CD4-positive, alpha-beta T cell (primary cell): ENCODE measurements around the gene CYBA. TPM values are rescaled to one million over a fixed set of nuclear protein-coding genes. Genes with fewer than 3 reads are reported as not detected.

Source experiments
- ATAC-seq: fragments of 200-7000 bp; cut with Tn5 transposase; one replicate; pipeline ENCODE4 v1.10.0; 2022; ENCODE audit warnings: mild to moderate bottlenecking; ENCODE audit not compliant: poor library complexity
- CTCF ChIA-PET: fragments of 350-600 bp; sonication (Branson Sonifier 250); formaldehyde crosslinking; loops from one replicate; lab custom pipeline; 2021; ENCODE audit warnings: antibody characterized with exemption, inconsistent platforms; lab: Charles Lee
- POLR2A ChIA-PET: fragments of 350-600 bp; sonication (Branson Sonifier 250); formaldehyde crosslinking; loops from one replicate; lab custom pipeline; 2021; ENCODE audit warnings: antibody characterized with exemption, inconsistent platforms; lab: Charles Lee
- DNase-seq, 14 experiments: peaks; one replicate each; pipeline ENCODE4 v3.0.0-alpha.2; 2013 to 2020; ENCODE audit warnings: mixed read lengths in 2 of 14
- H3K27ac ChIP-seq, 2 donors: one replicate each; pipeline versions ENCODE4 v1.5.1 to v1.7.0; 2013; ENCODE audit warnings: low read length in 2 of 2, low read depth in 1 of 2, mild to moderate bottlenecking in 1 of 2
- H3K27me3 ChIP-seq, 2 experiments: 1 replicate in 1 of 2; 2 replicates in 1 of 2; pipeline versions ENCODE4 v1.6.1 to v1.7.0; 2013; ENCODE audit warnings: low read length in 2 of 2, control low read depth in 1 of 2, mild to moderate bottlenecking in 1 of 2, moderate library complexity in 1 of 2; ENCODE audit not compliant: insufficient read depth in 2 of 2, control insufficient read depth in 1 of 2
- H3K36me3 ChIP-seq: one replicate; pipeline ENCODE4 v1.6.1; 2013; ENCODE audit warnings: low read length, control low read depth; ENCODE audit not compliant: insufficient read depth
- H3K4me1 ChIP-seq: one replicate; pipeline ENCODE4 v1.6.1; 2013; ENCODE audit warnings: low read length, control low read depth; ENCODE audit not compliant: insufficient read depth
- H3K4me3 ChIP-seq: one replicate; pipeline ENCODE4 v1.5.1; 2013; ENCODE audit warnings: mild to moderate bottlenecking, low read length, moderate library complexity
- H3K9me3 ChIP-seq, 2 experiments: 1 replicate in 1 of 2; 2 replicates in 1 of 2; pipeline versions ENCODE4 v1.6.1 to v1.7.0; 2013; ENCODE audit warnings: low read length in 2 of 2, mild to moderate bottlenecking in 2 of 2, control low read depth in 1 of 2, moderate library complexity in 1 of 2; ENCODE audit not compliant: control insufficient read depth in 1 of 2, insufficient read depth in 1 of 2
- H3K27ac Mint-ChIP-seq: one replicate; pipeline ENCODE4 v1.8.0; 2020; ENCODE audit warnings: mixed read lengths
- H3K27me3 Mint-ChIP-seq: one replicate; pipeline ENCODE4 v1.8.0; 2021; ENCODE audit warnings: mixed read lengths
- H3K36me3 Mint-ChIP-seq: one replicate; pipeline ENCODE4 v1.8.0; 2021; ENCODE audit warnings: low read depth, mixed read lengths
- H3K4me1 Mint-ChIP-seq: one replicate; pipeline ENCODE4 v1.8.0; 2021; ENCODE audit warnings: low read depth, mixed read lengths
- H3K4me3 Mint-ChIP-seq: one replicate; pipeline ENCODE4 v1.8.0; 2020; ENCODE audit warnings: mild to moderate bottlenecking, mixed read lengths
- H3K9me3 Mint-ChIP-seq: one replicate; pipeline ENCODE4 v1.8.0; 2020; ENCODE audit warnings: mixed read lengths
- CTCF ChIP-seq: fragments of 200-600 bp; IDR thresholded peaks from one replicate; pipeline ENCODE4 v1.8.0; 2022; ENCODE audit warnings: antibody characterized with exemption, mild to moderate bottlenecking
- intact Hi-C, 2 experiments: fragments of 100-400 bp; cut with DNase I in 1 of 2; cut with micrococcal nuclease in 1 of 2; formaldehyde crosslinking; loops; one replicate each; pipeline versions ENCODE4 v1.15.1 to v1.9.0; 2023 to 2025; cut with DNase I, micrococcal nuclease
- total RNA-seq, 174 experiments: library from RNA in 2 of 174; stranded (reverse) in 2 of 174; gene quantifications; one replicate each; pipeline ENCODE4 v1.2.3 and lab custom pipeline; 2021 to 2026

CYBA gene
- total RNA-seq, 2 experiments from 2014 or later = 292 to 294 TPM

- peak overlapping the region; percentile 76 for H3K27ac Mint-ChIP-seq
- Histone ChIP-seq H3K9me3 (no peaks in the 10 kb centered on the region), H3K4me1 (peaks cover 98% of the 10 kb centered on the region), H3K27me3 (no peaks in the 10 kb centered on the region), H3K36me3 (peaks cover 66% of the 10 kb centered on the region), H3K27ac (peak overlapping the region; percentile 35 to 40), H3K4me3 (no peak overlapping the region)
- ChIA-PET POLR2A (interaction anchor here (1.4 kb wide), 1 partner anchor 129 kb away, joined by 3 read pairs; the partner anchor contains the start of gene ZC3H18), CTCF (interaction anchor here (0.8 kb wide), 1 partner anchor 34 kb away, joined by 9 read pairs; no protein-coding TSS in a partner anchor)
- H3K4me3 Mint-ChIP-seq = peak overlapping the region; percentile 60
- H3K27me3 Mint-ChIP-seq = no peaks in the 10 kb centered on the region
- intact Hi-C loops = no loop called here
- ATAC-seq = no peak
- peaks cover 58% of the 10 kb centered on the region for H3K4me1 Mint-ChIP-seq
- no peak for TF ChIP-seq CTCF
- H3K9me3 Mint-ChIP-seq = no peaks in the 10 kb centered on the region
- no peak for DNase-seq
- peaks cover 49% of the 10 kb centered on the region for H3K36me3 Mint-ChIP-seq
Observed at GRCh38 chr16:88698646-88699045, 47.8 kb upstream of the CYBA start.

- Mint-ChIP-seq H3K9me3 (no peaks in the 10 kb centered on the region), H3K4me3 (peak overlapping the region; percentile 60), H3K27ac (peak overlapping the region; percentile 76), H3K4me1 (peaks cover 54% of the 10 kb centered on the region), H3K36me3 (peaks cover 44% of the 10 kb centered on the region), H3K27me3 (no peaks in the 10 kb centered on the region)
- Histone ChIP-seq H3K36me3 (peaks cover 66% of the 10 kb centered on the region), H3K27me3 (no peaks in the 10 kb centered on the region), H3K27ac (peak overlapping the region; percentile 35 to 41), H3K4me3 (no peak overlapping the region), H3K9me3 (no peaks in the 10 kb centered on the region), H3K4me1 (peaks cover 98% of the 10 kb centered on the region)
- TF ChIP-seq CTCF = peak; percentile 40
- DNase-seq (peak in 4 of 14 experiments; percentile 30 to 62 (median 53)), ATAC-seq (no peak)
- ChIA-PET CTCF (interaction anchor here (0.6 to 0.8 kb wide), 2 partner anchors 34 to 933 kb away, joined by 3 to 9 read pairs; no protein-coding TSS in a partner anchor), POLR2A (interaction anchor here (1.0 to 1.4 kb wide), 3 partner anchors 11 to 128 kb away, joined by 3 to 4 read pairs (median 3); partner anchors contain the start of gene ZC3H18)
- intact Hi-C loops = no loop called here
Observed at GRCh38 chr16:88697831-88698615, 47.2 kb upstream of the CYBA start.

GRCh38 chr16:88697116-88697830 lies 46.4 kb upstream of the CYBA start:
- H3K4me3 ChIP-seq = no peak overlapping the region
- POLR2A ChIA-PET = interaction anchor here (0.8 to 2.3 kb wide), 5 partner anchors 7 to 127 kb away, joined by 3 to 7 read pairs (median 3); partner anchors contain the start of gene ZC3H18
- intact Hi-C loops = no loop called here

More at GRCh38 chr16:88697116-88697830, 46.4 kb upstream of the CYBA start:
- no peaks in the 10 kb centered on the region for H3K27me3 Mint-ChIP-seq
- Histone ChIP-seq H3K36me3 (peaks cover 61% of the 10 kb centered on the region), H3K27ac (peak overlapping the region in 1 of 2 donors; percentile 35), H3K27me3 (no peaks in the 10 kb centered on the region), H3K4me1 (peaks cover 98% of the 10 kb centered on the region), H3K9me3 (no peaks in the 10 kb centered on the region)
- no peak for TF ChIP-seq CTCF
- CTCF ChIA-PET = interaction anchor here (0.6 kb wide), 1 partner anchor 933 kb away, joined by 3 read pairs; no protein-coding TSS in a partner anchor
- H3K4me3 Mint-ChIP-seq = peak overlapping the region; percentile 60
- peak overlapping the region; percentile 76 for H3K27ac Mint-ChIP-seq
- H3K9me3 Mint-ChIP-seq = no peaks in the 10 kb centered on the region
- ATAC-seq (no peak), DNase-seq (no peak)
- H3K4me1 Mint-ChIP-seq = peaks cover 54% of the 10 kb centered on the region
- H3K36me3 Mint-ChIP-seq = peaks cover 41% of the 10 kb centered on the region
